AG04450 (cell line): Measurements from ENCODE around the gene EML6. TPM values are rescaled to one million over a fixed set of nuclear protein-coding genes. Genes with fewer than 3 reads are reported as not detected.

Source experiments
- CTCF ChIA-PET: fragments of 300-600, 350-600 bp; formaldehyde crosslinking; extraction: SDS; loops from one replicate; lab custom pipeline; 2022; ENCODE audit warnings: antibody characterized with exemption, inconsistent platforms; lab: Charles Lee
- POLR2A ChIA-PET: fragments of 350-600 bp; formaldehyde crosslinking; extraction: SDS; loops from one replicate; lab custom pipeline; 2021; ENCODE audit warnings: antibody characterized with exemption, inconsistent platforms; lab: Yijun Ruan, JAX
- DNase-seq: peaks from one replicate; pipeline ENCODE4 v3.0.0-alpha.2; 2011; ENCODE audit warnings: low read depth, low spot score
- H3K27ac ChIP-seq: one replicate; pipeline ENCODE4 v1.5.1; 2012; ENCODE audit warnings: low read depth, low read length, control low read depth
- H3K27me3 ChIP-seq: one replicate; pipeline ENCODE4 v1.6.0; 2012; ENCODE audit warnings: low read length; ENCODE audit not compliant: control insufficient read depth, insufficient read depth
- H3K4me3 ChIP-seq: 2 replicates; pipeline ENCODE4 v1.5.1; 2011; ENCODE audit warnings: mild to moderate bottlenecking, low read depth, low read length, control low read depth
- H3K9me3 ChIP-seq: 2 replicates; pipeline ENCODE4 v1.5.1; 2012; ENCODE audit warnings: low read length; ENCODE audit not compliant: control insufficient read depth, insufficient read depth
- CTCF ChIP-seq: IDR thresholded peaks from 2 replicates; pipeline ENCODE4 v1.5.1; 2011; ENCODE audit warnings: low read depth, low read length, control low read depth, inconsistent platforms
- polyA plus RNA-seq: library from polyadenylated mRNA; depleted of rRNA; stranded (reverse); fragments of >200 nt; gene quantifications from 2 replicates; pipeline ENCODE4 v1.2.3, GENCODE V29; 2011

Gene EML6
- polyA plus RNA-seq, 1 experiment: 0.30 TPM

GRCh38 chr2:55014962-55015939 lies 291.8 kb downstream of the EML6 start:
- peak; percentile 61 for TF ChIP-seq CTCF
- peak; percentile 21 for DNase-seq
- H3K4me3 ChIP-seq: no peak overlapping the region
- CTCF ChIA-PET: interaction anchor here (0.9 to 3.1 kb wide), 7 partner anchors 10 to 161 kb away, joined by 3 to 39 read pairs (median 4); no protein-coding TSS in a partner anchor
- no peak overlapping the region for H3K27ac ChIP-seq
- POLR2A ChIA-PET: no interaction called here
- H3K9me3 ChIP-seq: no peaks in the 10 kb centered on the region
- no peaks in the 10 kb centered on the region for H3K27me3 ChIP-seq

- no peak for TF ChIP-seq CTCF
- Histone ChIP-seq H3K27ac (no peak overlapping the region), H3K4me3 (no peak overlapping the region), H3K27me3 (no peaks in the 10 kb centered on the region), H3K9me3 (no peaks in the 10 kb centered on the region)
- POLR2A ChIA-PET: interaction anchor here (1.1 kb wide), 1 partner anchor 90 kb away, joined by 4 read pairs; no protein-coding TSS in a partner anchor
- CTCF ChIA-PET: no interaction called here
- no peak for DNase-seq
These were observed 294.0 kb downstream of the EML6 start for GRCh38 chr2:55017428-55017827.

GRCh38 chr2:55017880-55018279 lies 294.4 kb downstream of the EML6 start:
- Histone ChIP-seq H3K4me3 (no peak overlapping the region), H3K27ac (no peak overlapping the region), H3K27me3 (no peaks in the 10 kb centered on the region), H3K9me3 (no peaks in the 10 kb centered on the region)
- no peak for TF ChIP-seq CTCF
- ChIA-PET CTCF (interaction anchor here (1.4 to 1.9 kb wide), 2 partner anchors 18 to 30 kb away, joined by 3 to 6 read pairs; no protein-coding TSS in a partner anchor), POLR2A (interaction anchor here (1.1 kb wide), 1 partner anchor 90 kb away, joined by 4 read pairs; no protein-coding TSS in a partner anchor)
- DNase-seq: no peak

GRCh38 chr2:55018619-55019018 lies 295.2 kb downstream of the EML6 start:
- ChIA-PET POLR2A (interaction anchor here (1.1 kb wide), 1 partner anchor 89 kb away, joined by 4 read pairs; no protein-coding TSS in a partner anchor), CTCF (interaction anchor here (1.0 to 1.9 kb wide), 5 partner anchors 19 to 156 kb away, joined by 3 to 6 read pairs (median 3); no protein-coding TSS in a partner anchor)
- TF ChIP-seq CTCF: no peak
- Histone ChIP-seq H3K4me3 (no peak overlapping the region), H3K9me3 (no peaks in the 10 kb centered on the region), H3K27ac (no peak overlapping the region), H3K27me3 (no peaks in the 10 kb centered on the region)
- DNase-seq: no peak
